K562 (cell line): ENCODE measurements around the gene PPP4C. TPM values are rescaled to one million over a fixed set of nuclear protein-coding genes. Genes with fewer than 3 reads are reported as not detected.

Source experiments
- ATF1 ChIP-seq, 2 experiments: fragments of 450-650 bp in 1 of 2; IDR thresholded peaks; 2 replicates each; pipeline ENCODE4 v1.6.1; 2016; ENCODE audit warnings: missing compliant biosample characterization in 1 of 2, missing genetic modification characterization in 1 of 2
- CBX1 ChIP-seq: sonication (generic); IDR thresholded peaks from 2 replicates; pipeline ENCODE4 v1.6.1; 2016; ENCODE audit warnings: antibody characterized with exemption, low read depth, mild to moderate bottlenecking
- EP300 ChIP-seq: IDR thresholded peaks from 2 replicates; pipeline ENCODE4 v1.6.1; 2012; ENCODE audit warnings: low read length, improper control_type of control experiment
- FOXA3 ChIP-seq, 2 experiments: fragments of 450-650 bp in 1 of 2; sonication (generic) in 1 of 2; formaldehyde crosslinking; IDR thresholded peaks in 1 of 2; conservative IDR thresholded peaks in 1 of 2; 2 replicates each; pipeline versions ENCODE4 v1.4.0 to v1.8.0; 2020 to 2022; ENCODE audit warnings: mild to moderate bottlenecking in 2 of 2, missing genetic modification reagents in 1 of 2
- HINFP ChIP-seq: fragments of 450-650 bp; conservative IDR thresholded peaks from 2 replicates; pipeline ENCODE4 v1.6.1; 2016; ENCODE audit warnings: missing genetic modification characterization, low read depth, mild to moderate bottlenecking, control low read depth, missing compliant biosample characterization
- KAT7 ChIP-seq: sonication (generic); formaldehyde crosslinking; IDR thresholded peaks from 2 replicates; pipeline ENCODE4 v1.8.0; 2022; ENCODE audit warnings: missing genetic modification reagents, mild to moderate bottlenecking, borderline replicate concordance
- MAFG ChIP-seq: fragments of 450-650 bp; conservative IDR thresholded peaks from 2 replicates; pipeline ENCODE4 v1.6.1; 2016; ENCODE audit warnings: missing genetic modification characterization, missing compliant biosample characterization
- MBD2 ChIP-seq: sonication (generic); IDR thresholded peaks from 2 replicates; pipeline ENCODE4 v1.6.1; 2016; ENCODE audit warnings: low read depth, borderline replicate concordance
- MEIS2 ChIP-seq: fragments of 450-650 bp; IDR thresholded peaks from 2 replicates; pipeline ENCODE4 v1.6.1; 2014; ENCODE audit warnings: mild to moderate bottlenecking; ENCODE audit not compliant: partially characterized antibody
- PHF8 ChIP-seq: fragments of 200-600 bp; sonication (generic); IDR thresholded peaks from 2 replicates; pipeline ENCODE4 v1.6.1; 2012; ENCODE audit warnings: mixed run types, mild to moderate bottlenecking, inconsistent platforms, low read length, moderate library complexity, borderline replicate concordance
- PKNOX1 ChIP-seq: fragments of 450-650 bp; IDR thresholded peaks from 2 replicates; pipeline ENCODE4 v1.6.1; 2016
- PRMT5 ChIP-seq: sonication (generic); formaldehyde crosslinking; IDR thresholded peaks from 2 replicates; pipeline ENCODE4 v1.5.0; 2020; ENCODE audit warnings: missing genetic modification reagents
- PURB ChIP-seq: sonication (generic); formaldehyde crosslinking; IDR thresholded peaks from 2 replicates; pipeline ENCODE4 v1.9.0; 2021; ENCODE audit warnings: low read depth, mild to moderate bottlenecking, missing genetic modification reagents
- SRF ChIP-seq, 2 experiments: fragments of 250-450, 450-650 bp in 1 of 2; sonication (Bioruptor Pico) in 1 of 2; sonication (generic) in 1 of 2; formaldehyde crosslinking; IDR thresholded peaks; 2 replicates each; pipeline versions ENCODE4 v1.5.0 to v1.5.1; 2020 to 2022; ENCODE audit warnings: mild to moderate bottlenecking in 1 of 2, missing genetic modification reagents in 1 of 2
- STAG1 ChIP-seq: sonication (generic); formaldehyde crosslinking; IDR thresholded peaks from 2 replicates; pipeline ENCODE4 v1.5.0; 2020; ENCODE audit warnings: missing genetic modification reagents, borderline replicate concordance
- XRCC3 ChIP-seq: fragments of 450-650 bp; IDR thresholded peaks from 2 replicates; pipeline ENCODE4 v1.6.1; 2017; ENCODE audit warnings: mild to moderate bottlenecking, moderate library complexity
- ZNF140 ChIP-seq: fragments of 250-450 bp; sonication (Bioruptor Pico); IDR thresholded peaks from 2 replicates; pipeline ENCODE4 v1.8.0; 2021; ENCODE audit warnings: moderate library complexity, mild to moderate bottlenecking, inconsistent platforms
- ZNF143 ChIP-seq: sonication (generic); formaldehyde crosslinking; IDR thresholded peaks from 2 replicates; pipeline ENCODE4 v1.9.0; 2022; ENCODE audit warnings: mild to moderate bottlenecking, missing genetic modification reagents
- ZNF23 ChIP-seq: fragments of 250-450 bp; sonication (Bioruptor Pico); IDR thresholded peaks from 2 replicates; pipeline ENCODE4 v1.4.0; 2020; ENCODE audit warnings: mild to moderate bottlenecking
- ZZZ3 ChIP-seq: fragments of 450-650 bp; IDR thresholded peaks from 2 replicates; pipeline ENCODE4 v1.6.1; 2016; ENCODE audit warnings: antibody characterized with exemption, mild to moderate bottlenecking, moderate library complexity
- polyA plus RNA-seq, 8 experiments: library from polyadenylated mRNA; depleted of rRNA in 4 of 8; stranded (reverse) in 5 of 8; unstranded in 3 of 8; fragments of >200 nt; fragmentation: Nextera tagmentation in 2 of 8; fragmentation: Illumina TruSeq in 1 of 8; extraction: Ambion mirVana in 2 of 8; extraction: Trizol in 1 of 8; gene quantifications; 2 replicates each; pipeline versions ENCODE4 v1.2.1 to v1.2.3, GENCODE V29; 2011 to 2014; ENCODE audit warnings: inconsistent platforms in 1 of 8, missing spikeins in 1 of 8
- total RNA-seq, 7 experiments: library from RNA; depleted of rRNA in 6 of 7; stranded (reverse); fragments of >200 nt in 6 of 7; fragmentation: Illumina TruSeq in 2 of 7; extraction: Trizol in 2 of 7; gene quantifications; 2 replicates each; pipeline versions ENCODE4 v1.2.1 to v1.2.3, GENCODE V29; 2011 to 2021; ENCODE audit warnings: low replicate concordance in 1 of 7
- TF ChIP-seq, protein P1 (sequence below): sonication (generic); formaldehyde crosslinking; IDR thresholded peaks from 2 replicates; pipeline ENCODE4 v1.8.1; 2023; ENCODE audit warnings: mild to moderate bottlenecking, missing genetic modification reagents, moderate library complexity
- TF ChIP-seq, protein P2 (sequence below): fragments of 200-800 bp; sonication (Bioruptor generic); IDR thresholded peaks from 2 replicates; pipeline ENCODE4 v1.6.1; 2017; ENCODE audit warnings: missing genetic modification characterization, missing compliant biosample characterization

PPP4C gene
- total and polyA plus RNA-seq, 9 of the 15 experiments (the other 6 are each of a cell fraction or from before 2014, with no cell fraction given): 3.5 to 183 (median 131) TPM

DNA sequence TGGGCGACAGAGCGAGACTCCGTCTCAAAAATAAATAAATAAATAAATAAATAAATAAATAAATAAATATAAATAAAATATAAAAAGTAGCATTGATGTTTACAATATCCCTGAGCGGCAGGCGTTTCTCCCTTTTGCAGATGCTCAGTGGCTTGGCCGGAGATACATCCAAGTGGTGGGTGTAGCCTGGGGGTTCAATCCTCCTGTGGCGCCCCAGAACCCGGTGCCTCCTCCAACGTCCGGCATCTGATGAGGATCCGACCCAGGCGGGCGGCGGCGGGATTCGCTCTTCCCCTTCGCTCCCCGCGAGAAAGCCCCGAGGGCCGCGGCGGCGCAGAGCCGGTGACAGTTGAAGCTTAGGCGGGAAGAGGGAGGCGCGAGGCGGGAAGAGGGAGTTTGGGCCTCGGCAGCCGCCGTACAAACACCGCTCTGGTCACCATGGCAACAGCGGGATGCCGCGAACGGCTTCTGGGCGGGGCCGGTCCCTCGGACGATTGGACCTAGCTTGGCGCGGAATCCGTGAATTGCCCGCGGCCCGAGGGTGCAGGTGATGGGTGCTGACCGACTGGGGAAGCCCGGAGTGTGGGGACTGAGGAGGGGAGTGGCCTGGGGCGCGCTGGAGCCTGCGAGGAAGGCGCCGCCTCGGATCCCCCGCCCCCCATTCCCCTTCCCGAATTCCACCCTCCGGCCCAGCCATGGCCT, 23.0 kb upstream of the PPP4C start (continued):
- TF ChIP-seq, protein P1, sequence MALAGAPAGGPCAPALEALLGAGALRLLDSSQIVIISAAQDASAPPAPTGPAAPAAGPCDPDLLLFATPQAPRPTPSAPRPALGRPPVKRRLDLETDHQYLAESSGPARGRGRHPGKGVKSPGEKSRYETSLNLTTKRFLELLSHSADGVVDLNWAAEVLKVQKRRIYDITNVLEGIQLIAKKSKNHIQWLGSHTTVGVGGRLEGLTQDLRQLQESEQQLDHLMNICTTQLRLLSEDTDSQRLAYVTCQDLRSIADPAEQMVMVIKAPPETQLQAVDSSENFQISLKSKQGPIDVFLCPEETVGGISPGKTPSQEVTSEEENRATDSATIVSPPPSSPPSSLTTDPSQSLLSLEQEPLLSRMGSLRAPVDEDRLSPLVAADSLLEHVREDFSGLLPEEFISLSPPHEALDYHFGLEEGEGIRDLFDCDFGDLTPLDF: peak; percentile 100
- TF ChIP-seq PHF8: peak; percentile 43; the same call in 1 of the 2 replicates
- TF ChIP-seq MEIS2: peak; percentile 64
- no peak for TF ChIP-seq ZNF23 (CRISPR knock-in tag)
- TF ChIP-seq ZNF143 (CRISPR knock-in tag): peak; percentile 40; the same call in 1 of the 2 replicates
- TF ChIP-seq ATF1 (CRISPR knock-in tag; IDR thresholded peaks at IDR 0.05): no peak
- TF ChIP-seq ATF1 (tag; IDR thresholded peaks at IDR 0.05): peak; percentile 63; the same call in 1 of the 2 replicates
- TF ChIP-seq, protein P2, sequence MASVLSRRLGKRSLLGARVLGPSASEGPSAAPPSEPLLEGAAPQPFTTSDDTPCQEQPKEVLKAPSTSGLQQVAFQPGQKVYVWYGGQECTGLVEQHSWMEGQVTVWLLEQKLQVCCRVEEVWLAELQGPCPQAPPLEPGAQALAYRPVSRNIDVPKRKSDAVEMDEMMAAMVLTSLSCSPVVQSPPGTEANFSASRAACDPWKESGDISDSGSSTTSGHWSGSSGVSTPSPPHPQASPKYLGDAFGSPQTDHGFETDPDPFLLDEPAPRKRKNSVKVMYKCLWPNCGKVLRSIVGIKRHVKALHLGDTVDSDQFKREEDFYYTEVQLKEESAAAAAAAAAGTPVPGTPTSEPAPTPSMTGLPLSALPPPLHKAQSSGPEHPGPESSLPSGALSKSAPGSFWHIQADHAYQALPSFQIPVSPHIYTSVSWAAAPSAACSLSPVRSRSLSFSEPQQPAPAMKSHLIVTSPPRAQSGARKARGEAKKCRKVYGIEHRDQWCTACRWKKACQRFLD: peak; percentile 82; the same call in 1 of the 2 replicates
- peak; percentile 96 for TF ChIP-seq KAT7 (CRISPR knock-in tag)
- no peak for TF ChIP-seq ZNF140 (CRISPR knock-in tag)
- no peak for TF ChIP-seq STAG1 (CRISPR knock-in tag)
- peak; percentile 82 for TF ChIP-seq PKNOX1
- no peak for TF ChIP-seq HINFP (tag)
- TF ChIP-seq MAFG: no peak
- peak in 1 of 2 experiments; percentile 75; a peak in 2 of 4 replicates for TF ChIP-seq SRF (CRISPR knock-in tag; IDR thresholded peaks at IDR 0.05)
- peak; percentile 80 for TF ChIP-seq EP300
- TF ChIP-seq MBD2: peak; percentile 25; the same call in 1 of the 2 replicates
- TF ChIP-seq PURB (CRISPR knock-in tag): no peak
- no peak for TF ChIP-seq XRCC3
- peak; percentile 74; the same call in 1 of the 2 replicates for TF ChIP-seq CBX1
- peak; percentile 95 for TF ChIP-seq ZZZ3
- TF ChIP-seq PRMT5: no peak
- peak in 1 of 2 experiments; percentile 81; a peak in 1 of 4 replicates for TF ChIP-seq FOXA3 (CRISPR knock-in tag; conservative IDR thresholded peaks at IDR 0.05 in 1 of 2, IDR thresholded peaks at IDR 0.05 in 1 of 2)
